Hindlimb muscle (tissue), 1 donor: ENCODE measurements around the gene C1orf35. TPM values are rescaled to one million over a fixed set of nuclear protein-coding genes. Genes with fewer than 3 reads are reported as not detected.

Source experiments
- DNase-seq: peaks from one replicate; pipeline ENCODE4 v3.0.0-alpha.2; 2013
- polyA plus RNA-seq: library from polyadenylated mRNA; unstranded; fragments of 120-200 nt; gene quantifications from one replicate; pipeline ENCODE4 v1.2.1, GENCODE V29; 2013; ENCODE audit not compliant: insufficient read length

The C1orf35 gene
- polyA plus RNA-seq, 1 donor = 15.5 TPM

- no peak for DNase-seq
These were observed 9.8 kb downstream of the C1orf35 start for GRCh38 chr1:228093050-228093906.

GRCh38 chr1:228092342-228093049 is 10.6 kb downstream of the C1orf35 start:
- DNase-seq = no peak

DNA sequence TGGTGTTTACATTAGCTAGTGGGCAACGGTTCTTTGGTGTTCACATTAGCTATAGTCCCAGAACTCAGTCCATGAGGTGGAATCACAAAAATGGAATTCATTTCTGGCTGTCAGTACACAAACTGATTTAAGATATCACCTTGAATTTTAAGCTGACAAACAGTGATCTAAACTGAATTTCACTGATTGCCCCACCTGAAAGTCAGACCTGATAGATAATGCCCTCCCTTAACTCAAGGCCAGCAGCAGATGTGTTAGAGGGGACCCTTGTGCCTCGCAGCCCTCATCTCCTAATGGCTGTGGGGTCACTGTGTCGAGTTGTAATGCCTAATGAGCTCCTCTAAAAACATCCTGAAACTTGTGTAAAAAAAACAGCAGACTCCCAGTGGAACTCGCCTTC is 12.0 kb downstream of the C1orf35 start:
- DNase-seq = no peak

DNA sequence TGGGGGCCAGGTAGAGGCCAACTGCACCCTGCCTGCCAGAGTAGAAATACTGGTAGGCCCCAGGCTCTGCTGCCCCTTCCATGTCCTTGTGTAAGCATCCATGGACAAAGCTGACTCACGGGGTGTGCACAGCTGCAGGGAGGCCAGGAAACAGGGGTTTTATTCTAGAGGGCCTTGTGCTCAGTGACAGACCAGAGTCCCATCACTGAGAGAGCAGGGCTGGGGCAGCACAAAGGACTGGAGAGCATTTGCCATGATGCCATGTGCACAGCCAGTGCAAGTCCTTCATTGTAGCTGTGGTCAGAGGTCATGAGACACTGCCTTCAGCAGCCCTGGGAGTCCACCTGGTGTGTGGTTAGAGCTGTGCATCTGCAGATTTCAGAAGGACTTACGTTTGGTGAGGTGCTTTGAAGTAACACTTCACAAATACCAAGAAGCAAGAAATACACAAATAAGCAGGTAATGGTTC is 12.5 kb downstream of the C1orf35 start:
- no peak for DNase-seq

- no peak for DNase-seq
These were observed 13.4 kb downstream of the C1orf35 start for GRCh38 chr1:228089519-228090380.

DNA sequence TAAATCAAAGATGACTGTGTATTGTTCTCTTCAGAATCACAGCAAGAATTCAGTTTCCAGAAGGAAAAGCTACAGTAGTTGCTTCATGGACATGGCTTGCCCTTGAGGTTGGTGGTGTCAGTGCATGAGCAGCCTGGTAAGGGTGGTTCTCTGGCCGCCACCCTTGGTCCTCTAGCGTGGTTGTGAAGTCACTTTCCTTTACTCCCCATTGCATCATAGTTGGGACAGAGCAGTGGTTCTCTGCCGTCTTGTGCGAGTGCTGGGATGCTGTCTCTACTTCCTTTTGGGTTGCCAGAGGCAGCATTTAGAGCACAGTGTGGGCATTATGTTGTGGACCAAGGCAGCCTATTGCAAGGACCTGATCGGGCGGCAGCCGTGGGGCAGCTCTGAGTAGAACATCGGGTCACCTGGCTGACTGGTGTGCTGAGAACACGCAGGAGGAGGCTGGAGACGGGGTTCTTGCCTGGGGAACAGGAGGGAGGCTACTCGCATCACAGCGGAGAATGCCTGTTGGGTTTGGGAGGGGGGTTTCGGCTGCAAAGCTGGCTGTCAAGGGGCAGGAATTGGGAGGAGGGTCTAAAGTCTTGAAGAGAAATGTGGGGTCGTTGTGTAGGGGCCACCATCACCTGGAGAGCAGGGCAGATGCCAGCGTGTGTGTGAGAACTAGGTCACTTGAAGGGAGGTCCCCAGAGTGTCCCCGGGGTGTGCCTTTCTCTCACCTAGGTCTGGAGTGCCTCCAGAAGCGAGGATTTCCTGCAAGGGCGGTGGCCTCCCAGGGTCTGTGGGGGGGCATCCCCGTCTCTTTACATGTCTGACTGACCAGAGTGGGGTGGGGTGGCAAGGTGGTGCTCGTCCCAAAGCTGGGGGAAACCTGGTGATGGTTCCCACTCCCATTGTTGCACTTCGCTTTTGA is 14.3 kb downstream of the C1orf35 start:
- DNase-seq = no peak

DNA sequence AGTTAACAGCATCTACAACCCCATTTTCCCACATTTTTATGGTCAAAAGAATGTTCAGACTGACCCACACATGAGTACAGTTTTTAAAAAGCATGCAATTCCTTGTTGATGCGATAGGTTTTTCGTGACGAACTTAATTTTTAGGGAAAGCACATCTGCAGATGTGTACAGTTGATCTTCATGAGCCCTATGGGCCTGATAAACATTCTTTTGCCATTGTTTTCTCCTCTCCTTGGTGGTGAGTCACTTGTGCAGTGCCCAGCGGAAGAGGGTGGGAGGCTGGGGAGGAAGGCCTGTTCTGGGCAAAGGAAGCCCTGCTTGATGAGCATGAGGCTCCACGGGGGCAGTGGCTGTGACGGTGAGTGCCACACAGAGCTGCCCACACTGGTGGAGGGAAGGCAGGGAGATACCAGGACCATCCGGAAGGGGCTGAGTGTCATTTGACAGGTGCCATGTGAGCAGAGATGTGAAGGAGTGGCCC is 15.3 kb downstream of the C1orf35 start:
- no peak for DNase-seq

DNA sequence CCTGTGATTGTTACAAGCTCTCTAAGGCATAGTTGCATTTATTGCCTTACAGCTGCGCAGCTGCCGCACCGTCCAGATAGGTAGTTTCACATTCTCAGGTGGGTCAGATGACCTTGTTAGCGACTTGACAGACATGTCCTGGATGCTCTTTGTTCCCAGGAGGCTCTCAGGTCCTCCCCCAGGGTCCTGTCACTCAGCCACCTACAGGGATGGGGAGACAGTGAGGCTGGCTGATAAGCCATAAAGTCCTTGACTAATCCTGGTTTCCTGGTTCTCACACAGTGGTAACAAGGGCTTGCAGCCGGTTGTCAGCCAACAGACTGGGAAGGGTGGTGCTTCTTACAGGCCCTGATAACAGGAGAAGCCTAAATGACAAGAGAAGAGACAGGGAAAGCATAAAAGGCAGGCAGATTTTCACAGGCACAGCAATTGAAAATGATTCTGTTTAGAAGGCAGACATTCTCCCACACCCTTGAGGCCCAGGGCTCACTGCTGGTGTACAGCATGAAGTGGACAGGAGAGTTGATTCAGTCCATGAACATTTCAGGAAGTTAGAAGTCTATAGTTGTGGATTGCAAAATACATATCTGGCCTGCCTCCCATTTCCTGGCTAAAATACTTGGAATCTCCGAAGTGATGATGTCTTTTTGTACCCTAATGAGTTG is 17.7 kb downstream of the C1orf35 start:
- no peak for DNase-seq

DNA sequence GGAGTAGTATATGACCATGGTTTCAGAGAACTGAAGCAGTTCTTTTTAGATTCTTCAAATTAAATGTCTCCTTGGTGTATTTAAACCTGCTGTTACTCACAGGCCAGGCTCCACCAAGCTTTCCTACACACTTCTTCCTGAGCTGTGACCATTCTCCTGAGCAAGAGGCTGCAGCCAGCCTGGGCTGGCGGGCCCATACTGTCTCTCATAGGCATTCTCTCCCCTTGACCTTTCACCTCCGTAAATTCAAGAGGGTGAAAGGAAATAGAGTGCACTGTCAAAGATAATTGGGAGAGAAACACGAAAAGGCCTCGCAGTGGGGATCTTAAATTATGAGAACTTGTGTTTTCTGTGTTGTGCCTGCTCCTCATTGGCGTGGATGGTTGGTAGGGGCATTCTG is 18.3 kb downstream of the C1orf35 start:
- DNase-seq = no peak

- DNase-seq = no peak
These were observed 18.8 kb downstream of the C1orf35 start for GRCh38 chr1:228084325-228084724.

DNA sequence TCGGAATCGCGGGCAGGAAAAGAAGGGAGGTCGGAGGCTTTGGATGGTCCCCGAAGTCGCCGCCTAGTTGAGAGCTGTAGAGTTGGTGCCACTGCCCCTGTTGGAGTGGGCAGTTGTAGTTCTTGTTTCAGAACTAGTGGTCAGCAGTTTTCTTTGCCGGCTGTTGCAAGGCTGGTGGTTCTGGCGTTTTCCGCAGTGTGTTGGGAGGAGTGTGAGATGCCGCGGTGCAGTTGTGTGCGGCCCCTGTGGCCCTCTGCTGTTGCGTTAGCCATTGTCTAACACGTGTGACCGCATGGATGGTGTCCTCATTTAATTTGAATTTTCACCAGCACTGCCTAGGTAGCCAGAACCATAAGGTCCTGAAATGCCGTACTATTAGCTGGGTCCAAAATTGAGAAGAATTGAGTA is 19.2 kb downstream of the C1orf35 start:
- no peak for DNase-seq

GRCh38 chr1:228082918-228083870 is 19.9 kb downstream of the C1orf35 start:
- DNase-seq = peak; percentile 76

DNA sequence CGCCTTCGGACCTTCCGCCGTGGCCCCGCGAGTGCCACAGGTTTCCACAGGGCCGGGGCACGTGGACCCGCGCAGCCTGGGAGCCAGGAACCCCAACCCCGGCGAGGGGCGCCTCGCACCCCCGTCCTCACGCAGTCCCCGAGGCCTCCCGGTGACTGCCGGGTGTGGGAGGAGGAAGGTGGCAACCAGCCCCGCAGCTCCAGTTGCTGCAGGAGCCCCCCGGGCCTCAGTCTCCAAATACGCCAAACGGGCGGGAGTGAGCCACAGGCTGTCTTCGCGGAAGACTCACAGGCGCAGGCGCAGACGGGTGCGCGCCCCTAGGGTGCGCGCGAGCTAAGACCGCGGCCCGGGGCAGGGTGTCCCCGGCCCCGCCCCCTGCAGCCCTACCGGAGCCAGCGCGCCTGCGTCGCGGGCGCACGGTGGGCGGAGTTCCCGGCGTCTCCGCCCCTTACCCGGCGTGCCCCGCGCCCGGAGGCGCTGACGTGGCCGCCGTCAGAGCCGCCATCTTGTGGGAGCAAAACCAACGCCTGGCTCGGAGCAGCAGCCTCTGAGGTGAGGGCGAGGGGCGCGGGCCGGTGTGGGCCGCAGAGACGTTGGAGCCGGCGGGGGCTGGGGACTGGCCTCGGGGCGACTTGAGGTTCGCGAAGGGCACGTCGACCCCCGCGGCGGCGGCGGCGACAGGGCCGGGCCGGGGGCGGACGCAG is 20.8 kb downstream of the C1orf35 start, which contains the start of gene ARF1:
Gene ARF1 (plus strand): TSS at position 495 of the 704 bp plus-strand sequence. CDS start 14,407 bp downstream, outside the sequence.
- DNase-seq = peak; percentile 98

- DNase-seq = no peak
These were observed 21.4 kb downstream of the C1orf35 start for GRCh38 chr1:228081578-228082213.

DNA sequence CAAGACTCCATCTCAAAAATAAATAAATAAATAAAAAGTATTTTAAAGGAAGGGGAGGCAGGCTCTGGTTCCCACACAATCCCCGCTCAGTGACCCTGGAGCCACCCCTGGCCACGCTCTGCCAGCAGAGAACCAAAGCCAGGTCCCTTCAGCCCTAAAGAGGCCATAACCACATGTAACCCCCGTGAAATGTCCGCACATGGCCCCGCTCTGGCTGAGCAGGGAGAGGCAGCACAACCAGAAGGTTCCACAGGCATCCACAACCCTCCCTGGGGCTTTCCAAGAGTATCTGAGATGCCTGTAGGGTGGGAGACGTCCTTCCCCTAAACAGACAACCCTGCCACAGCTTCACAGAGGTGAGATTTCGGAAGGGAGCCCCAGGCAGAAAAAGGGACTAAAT is 22.0 kb downstream of the C1orf35 start:
- no peak for DNase-seq

GRCh38 chr1:228079601-228080263 is 23.4 kb downstream of the C1orf35 start:
- DNase-seq = no peak

DNA sequence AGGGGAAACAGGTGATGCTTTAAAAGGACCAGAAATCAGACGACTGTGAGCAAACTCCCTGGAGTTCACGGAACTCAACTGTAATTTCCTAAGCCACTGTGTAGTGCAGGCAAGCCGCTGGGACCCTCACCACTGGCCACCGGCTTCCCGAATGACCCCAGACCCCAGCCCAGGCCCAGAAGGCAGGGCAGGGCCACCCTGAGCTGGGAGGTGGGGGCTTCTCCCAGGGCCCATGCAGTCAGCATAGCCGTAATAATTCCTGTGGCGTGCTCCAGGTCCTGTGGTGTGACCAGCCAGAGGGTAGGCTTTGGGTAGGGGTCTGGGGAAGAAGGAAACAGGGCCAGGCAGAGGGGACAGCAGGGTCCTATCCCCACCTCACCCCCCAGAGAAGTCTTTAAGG is 24.1 kb downstream of the C1orf35 start:
- no peak for DNase-seq
